GM18951 (cell line): ENCODE data around the gene FAM180B.

ENCODE experiments used
- POLR2A ChIP-seq: IDR thresholded peaks from 4 replicates; pipeline ENCODE4 v1.6.1; 2011; ENCODE audit warnings: mild to moderate bottlenecking; ENCODE audit not compliant: insufficient read length, insufficient read depth; ENCODE audit errors: extremely low read depth
- in situ Hi-C: fragments of 300-500 bp; cut with MboI; formaldehyde crosslinking; loops from one replicate; pipeline ENCODE4 v1.12.0; 2022; ENCODE audit warnings: low sequenced_read_pairs, mixed read lengths, inconsistent platforms; ENCODE audit not compliant: unreplicated experiment

Gene FAM180B

GRCh38 chr11:47577460-47578041 lies 8.9 kb upstream of the FAM180B start:
- no peak for TF ChIP-seq POLR2A
- in situ Hi-C loops, result no loop called here

GRCh38 chr11:47578524-47579494 lies 7.7 kb upstream of the FAM180B start, which contains the start of the genes KBTBD4 and NDUFS3:
Gene KBTBD4, minus strand, starts transcription at chr11:47578970. Its CDS starts 19 bp downstream, at chr11:47578951.
Gene NDUFS3, plus strand, starts transcription at chr11:47579074. Its CDS starts 18 bp downstream, at chr11:47579092.
- TF ChIP-seq POLR2A, result peak; percentile 90
- in situ Hi-C loops, result no loop called here

GRCh38 chr11:47583844-47584243 lies 2.6 kb upstream of the FAM180B start:
- TF ChIP-seq POLR2A, result no peak

GRCh38 chr11:47587039-47587716 lies 700 bp downstream of the FAM180B start:
- TF ChIP-seq POLR2A, result no peak
- in situ Hi-C loops, result no loop called here

More at GRCh38 chr11:47583844-47584243, 2.6 kb upstream of the FAM180B start:
- in situ Hi-C loops, result no loop called here

GRCh38 chr11:47587723-47588326 lies 1.3 kb downstream of the FAM180B start:
- in situ Hi-C loops, result no loop called here
- TF ChIP-seq POLR2A, result no peak

GRCh38 chr11:47589118-47589517 lies 2.6 kb downstream of the FAM180B start:
- TF ChIP-seq POLR2A, result no peak
- in situ Hi-C loops, result no loop called here

- TF ChIP-seq POLR2A, result no peak
- in situ Hi-C loops, result no loop called here
These were observed 3.1 kb downstream of the FAM180B start for GRCh38 chr11:47589584-47589976.

GRCh38 chr11:47589977-47590861 lies 3.7 kb downstream of the FAM180B start:
- no peak for TF ChIP-seq POLR2A
- in situ Hi-C loops, result no loop called here

- no peak for TF ChIP-seq POLR2A
- in situ Hi-C loops, result no loop called here
These were observed 5.3 kb downstream of the FAM180B start for GRCh38 chr11:47591764-47592163.

GRCh38 chr11:47592251-47592650 lies 5.8 kb downstream of the FAM180B start:
- TF ChIP-seq POLR2A, result no peak
- in situ Hi-C loops, result no loop called here

GRCh38 chr11:47592970-47593369 lies 6.5 kb downstream of the FAM180B start:
- TF ChIP-seq POLR2A, result no peak
- in situ Hi-C loops, result no loop called here

- TF ChIP-seq POLR2A, result no peak
- in situ Hi-C loops, result no loop called here
These were observed 7.0 kb downstream of the FAM180B start for GRCh38 chr11:47593492-47593933.
